Measurements from ENCODE around the gene GABRB1.

Gene GABRB1

DNA sequence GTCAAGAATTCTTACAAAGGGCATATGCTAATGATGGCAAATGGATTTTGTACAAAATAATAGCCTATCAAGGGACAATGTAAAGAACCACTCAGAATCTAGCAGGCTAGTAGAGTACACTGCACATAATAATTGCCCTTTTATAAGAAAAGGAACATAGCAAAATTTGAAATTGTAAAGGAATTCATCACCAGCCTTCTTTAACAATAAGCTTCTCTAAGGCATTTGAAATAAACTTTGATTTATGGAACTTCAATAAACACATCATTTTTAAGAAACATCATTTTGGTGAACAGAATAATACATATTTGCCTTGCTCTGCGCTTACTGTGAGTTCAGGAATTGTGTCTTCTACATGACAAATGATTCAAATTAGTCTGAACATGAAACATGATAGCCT lies 444.0 kb downstream of the GABRB1 start:
- ATAC-seq (ENCODE audit: insufficient read depth, low read depth) (no peak), DNase-seq (no peak)
- Histone ChIP-seq H2AFZ (ENCODE audit: low read depth, low read length) (no peak overlapping the region), H3K9ac (ENCODE audit: low read depth, low read length) (no peak overlapping the region), H3K4me1 (ENCODE audit: insufficient read depth, low read length) (no peaks in the 10 kb centered on the region), H3K36me3 (ENCODE audit: insufficient read depth, low read length) (no peaks in the 10 kb centered on the region), H4K20me1 (ENCODE audit: insufficient read depth, low read length) (no peaks in the 10 kb centered on the region), H3K4me3 (ENCODE audit: low read depth in 1 of 2, low read length in 2 of 2) (no peak overlapping the region), H3K27ac (ENCODE audit: low read length) (no peak overlapping the region), H3K9me3 (ENCODE audit: insufficient read depth, low read length, severe bottlenecking) (no peaks in the 10 kb centered on the region), H3K79me2 (ENCODE audit: insufficient read depth, low read length) (no peaks in the 10 kb centered on the region), H3K4me2 (ENCODE audit: insufficient read depth, low read length) (no peak overlapping the region), H3K27me3 (ENCODE audit: insufficient read depth, low read length, poor library complexity) (no peaks in the 10 kb centered on the region)
- no peak for TF ChIP-seq EZH2 (IDR thresholded peaks at IDR 0.05; ENCODE audit: borderline replicate concordance, low read depth, low read length, severe bottlenecking)
- no peak for TF ChIP-seq CTCF (IDR thresholded peaks at IDR 0.05; ENCODE audit: borderline replicate concordance, extremely low read depth, low read length, poor library complexity, severe bottlenecking)

All from DND-41 (cell line).